C4-2B (cell line): Measurements from ENCODE around the gene ITGAE.
"Not testable (repeated sequence)": the region's sequence is repeated elsewhere in the genome, so short reads cannot be mapped to it uniquely, and the experiment has no call there.

Source experiments
- ZFX ChIP-seq: fragments of 450-650 bp; IDR thresholded peaks from 2 replicates; pipeline ENCODE4 v1.6.1; 2017
- TF ChIP-seq, protein P1 (sequence below): fragments of 450-650 bp; conservative IDR thresholded peaks from 2 replicates; pipeline ENCODE4 v1.5.1; 2017; ENCODE audit warnings: mild to moderate bottlenecking

DNA sequence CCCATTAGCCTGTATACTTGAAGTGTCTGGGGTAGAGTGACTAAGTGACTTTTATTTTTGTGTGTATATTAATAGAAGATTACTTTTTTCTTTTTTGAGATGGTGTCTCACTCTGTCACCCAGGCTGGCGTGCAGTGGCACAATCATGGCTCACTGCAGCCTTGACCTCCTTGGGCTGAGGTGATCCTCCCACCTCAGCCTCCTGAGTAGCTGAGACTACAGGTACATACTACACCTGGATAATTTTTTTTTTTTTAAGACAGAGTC is 95.3 kb downstream of the ITGAE start:
- TF ChIP-seq, protein P1, sequence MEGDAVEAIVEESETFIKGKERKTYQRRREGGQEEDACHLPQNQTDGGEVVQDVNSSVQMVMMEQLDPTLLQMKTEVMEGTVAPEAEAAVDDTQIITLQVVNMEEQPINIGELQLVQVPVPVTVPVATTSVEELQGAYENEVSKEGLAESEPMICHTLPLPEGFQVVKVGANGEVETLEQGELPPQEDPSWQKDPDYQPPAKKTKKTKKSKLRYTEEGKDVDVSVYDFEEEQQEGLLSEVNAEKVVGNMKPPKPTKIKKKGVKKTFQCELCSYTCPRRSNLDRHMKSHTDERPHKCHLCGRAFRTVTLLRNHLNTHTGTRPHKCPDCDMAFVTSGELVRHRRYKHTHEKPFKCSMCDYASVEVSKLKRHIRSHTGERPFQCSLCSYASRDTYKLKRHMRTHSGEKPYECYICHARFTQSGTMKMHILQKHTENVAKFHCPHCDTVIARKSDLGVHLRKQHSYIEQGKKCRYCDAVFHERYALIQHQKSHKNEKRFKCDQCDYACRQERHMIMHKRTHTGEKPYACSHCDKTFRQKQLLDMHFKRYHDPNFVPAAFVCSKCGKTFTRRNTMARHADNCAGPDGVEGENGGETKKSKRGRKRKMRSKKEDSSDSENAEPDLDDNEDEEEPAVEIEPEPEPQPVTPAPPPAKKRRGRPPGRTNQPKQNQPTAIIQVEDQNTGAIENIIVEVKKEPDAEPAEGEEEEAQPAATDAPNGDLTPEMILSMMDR, result not testable (repeated sequence)
- TF ChIP-seq ZFX, result not testable (repeated sequence)
